Loucy (cell line): Measurements from ENCODE around the gene ARMC12.

Experiments
- EZH2phosphoT487 ChIP-seq: fragments of 200-600 bp; IDR thresholded peaks from 2 replicates; pipeline ENCODE4 v1.6.1; 2018; ENCODE audit warnings: antibody characterized with exemption, mild to moderate bottlenecking, moderate library complexity, borderline replicate concordance
- TF ChIP-seq, protein P1 (sequence below): fragments of 200-600 bp; sonication (generic); conservative IDR thresholded peaks from 2 replicates; pipeline ENCODE4 v1.5.1; 2014; ENCODE audit warnings: mild to moderate bottlenecking, antibody characterized with exemption, low read length

DNA sequence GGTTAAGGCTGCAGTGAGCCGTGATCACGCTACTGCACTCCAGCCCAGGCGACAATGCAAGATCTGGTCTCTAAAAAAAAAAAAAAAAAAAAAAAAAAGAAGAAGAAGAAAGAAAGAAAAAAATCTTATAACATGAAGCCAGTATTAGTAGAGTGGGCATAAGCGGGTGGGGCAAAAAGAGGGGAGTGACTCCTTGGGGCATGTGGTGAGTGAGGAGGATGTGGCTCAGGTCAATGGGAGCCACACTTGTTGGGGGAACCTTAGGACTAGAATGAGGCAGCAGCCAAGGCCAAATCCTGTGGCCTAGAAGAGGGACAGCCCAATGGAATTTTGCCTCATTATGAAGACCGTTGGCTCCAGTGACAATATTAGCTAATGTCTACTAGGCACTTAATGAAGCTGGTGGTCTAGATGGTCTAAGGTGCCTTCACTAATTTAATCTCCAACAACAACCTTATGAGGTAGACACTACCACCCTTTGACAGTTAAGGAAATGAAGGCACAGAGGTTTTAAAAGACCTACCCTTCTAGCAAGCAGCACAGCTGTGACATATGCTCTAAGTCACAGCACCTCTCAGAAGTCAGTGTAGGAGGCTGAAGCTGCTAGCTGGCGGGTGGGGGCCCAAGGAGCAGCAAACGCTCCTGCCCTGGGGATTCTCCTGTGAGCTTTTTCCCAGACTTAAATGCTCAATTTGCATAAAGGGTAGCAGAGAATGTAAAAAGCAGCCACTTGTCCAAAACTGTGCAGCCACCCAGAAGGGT, 23.6 kb upstream of the ARMC12 start:
- TF ChIP-seq, protein P1, sequence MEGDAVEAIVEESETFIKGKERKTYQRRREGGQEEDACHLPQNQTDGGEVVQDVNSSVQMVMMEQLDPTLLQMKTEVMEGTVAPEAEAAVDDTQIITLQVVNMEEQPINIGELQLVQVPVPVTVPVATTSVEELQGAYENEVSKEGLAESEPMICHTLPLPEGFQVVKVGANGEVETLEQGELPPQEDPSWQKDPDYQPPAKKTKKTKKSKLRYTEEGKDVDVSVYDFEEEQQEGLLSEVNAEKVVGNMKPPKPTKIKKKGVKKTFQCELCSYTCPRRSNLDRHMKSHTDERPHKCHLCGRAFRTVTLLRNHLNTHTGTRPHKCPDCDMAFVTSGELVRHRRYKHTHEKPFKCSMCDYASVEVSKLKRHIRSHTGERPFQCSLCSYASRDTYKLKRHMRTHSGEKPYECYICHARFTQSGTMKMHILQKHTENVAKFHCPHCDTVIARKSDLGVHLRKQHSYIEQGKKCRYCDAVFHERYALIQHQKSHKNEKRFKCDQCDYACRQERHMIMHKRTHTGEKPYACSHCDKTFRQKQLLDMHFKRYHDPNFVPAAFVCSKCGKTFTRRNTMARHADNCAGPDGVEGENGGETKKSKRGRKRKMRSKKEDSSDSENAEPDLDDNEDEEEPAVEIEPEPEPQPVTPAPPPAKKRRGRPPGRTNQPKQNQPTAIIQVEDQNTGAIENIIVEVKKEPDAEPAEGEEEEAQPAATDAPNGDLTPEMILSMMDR = no peak
- TF ChIP-seq EZH2phosphoT487 = no peak
